Adrenal gland (tissue), 12 donors: ENCODE data around the gene LARP4B. TPM values are rescaled to one million over a fixed set of nuclear protein-coding genes. Genes with fewer than 3 reads are reported as not detected.

Experiments used
- DNase-seq, 7 donors: peaks; one replicate each; pipeline ENCODE4 v3.0.0-alpha.2; 2019 to 2020
- H3K27ac ChIP-seq, 5 donors: fragments of 200-600 bp; sonication (generic) in 4 of 5; 1 replicate in 3 of 5; 2 replicates in 2 of 5; pipeline versions ENCODE4 v1.5.1 to v1.8.0; 2016 to 2020; ENCODE audit warnings: mild to moderate bottlenecking in 1 of 5
- H3K27me3 ChIP-seq: fragments of 200-600 bp; 2 replicates; pipeline ENCODE4 v1.8.0; 2021
- H3K36me3 ChIP-seq, 2 donors: fragments of 200-600 bp; replicated peaks in 1 of 2; 1 replicate in 1 of 2; 2 replicates in 1 of 2; pipeline versions ENCODE4 v1.5.1 to v1.8.0; 2018 to 2022
- H3K4me1 ChIP-seq, 2 donors: fragments of 200-600 bp; replicated peaks in 1 of 2; 1 replicate in 1 of 2; 2 replicates in 1 of 2; pipeline versions ENCODE4 v1.5.1 to v1.8.0; 2018 to 2021
- H3K4me3 ChIP-seq, 4 donors: fragments of 200-600 bp; sonication (generic) in 3 of 4; one replicate each; pipeline ENCODE4 v1.5.1; 2016 to 2018
- H3K9me3 ChIP-seq, 3 donors: fragments of 200-600 bp; sonication (generic) in 1 of 3; replicated peaks in 1 of 3; 1 replicate in 2 of 3; 2 replicates in 1 of 3; pipeline versions ENCODE4 v1.5.1 to v1.8.0; 2016 to 2021
- CTCF ChIP-seq, 6 experiments: fragments of 450-650 bp in 4 of 6; fragments of 200-600 bp in 2 of 6; sonication (generic) in 1 of 6; IDR thresholded peaks; 1 replicate in 5 of 6; 2 replicates in 1 of 6; pipeline versions ENCODE4 v1.5.1 to v1.8.0; 2016 to 2021; ENCODE audit warnings: antibody characterized with exemption in 6 of 6, mild to moderate bottlenecking in 2 of 6, moderate library complexity in 1 of 6
- POLR2A ChIP-seq, 2 donors: fragments of 450-650 bp; IDR thresholded peaks; one replicate each; pipeline ENCODE4 v1.6.1; 2017; ENCODE audit warnings: antibody characterized with exemption in 2 of 2, mild to moderate bottlenecking in 2 of 2, moderate library complexity in 1 of 2
- WGBS, 4 donors: extraction: QIAGEN DNeasy Blood & Tissue Kit in 2 of 4; methylation state at CpG; one replicate each; pipeline versions ENCODE4 v1.1.5 to v1.1.7; 2013 to 2017; 5-methylcytosine and 5-hydroxymethylcytosine counted together
- intact Hi-C, 2 donors: fragments of 100-400 bp; cut with DNase I; formaldehyde crosslinking; loops; one replicate each; pipeline versions ENCODE4 v1.14.1 to v1.15.0; 2022 to 2023
- polyA plus RNA-seq, 3 donors: library from polyadenylated mRNA; stranded (reverse); fragments of 200-250 nt in 2 of 3; fragments of 350-450 nt in 1 of 3; fragmentation: Illumina TruSeq in 1 of 3; extraction: RNeasy Lipid Tissue Mini Kit (QIAGEN cat#74804) in 1 of 3; gene quantifications; one replicate each; pipeline ENCODE4 v1.2.3, GENCODE V29; 2013 to 2014
- total RNA-seq, 9 donors: library from RNA; depleted of rRNA in 4 of 9; stranded (reverse); fragments of >200 nt in 4 of 9; fragments of 120-200 nt in 1 of 9; fragmentation: NEBNext Ultra II Directional in 1 of 9; extraction: Animal tissue kit (Norgen Biotek cat#: 25700) in 1 of 9; gene quantifications; one replicate each; pipeline versions ENCODE4 v1.1.0 to v1.2.4, GENCODE V29; 2013 to 2023
- donor health status: healthy with polysubstance abuse.
- donor health status: Bipolar disorder and iron deficiency.
- donor health status: DM: yes; HTN: yes; CAD: no.
- donor health status: DM: no; HTN: no; CAD: no.
- donor health status: DM: no; HTN: no; CAD: no.
- donor health status: DM: yes; HTN: yes; CAD: no.

Gene LARP4B
- total and polyA plus RNA-seq, 12 donors: 17.2 to 145 (median 66.8) TPM

- Histone ChIP-seq H3K9me3 (no peaks in the 10 kb centered on the region), H3K27me3 (no peaks in the 10 kb centered on the region), H3K27ac (no peak overlapping the region), H3K36me3 (no peaks in the 10 kb centered on the region), H3K4me3 (no peak overlapping the region), H3K4me1 (peaks cover 7 to 14% of the 10 kb centered on the region in 2 donors)
- intact Hi-C loops: loop anchor here (5.0 kb wide), 2 partner anchors 274 to 279 kb away; no protein-coding TSS in a partner anchor
- WGBS, 4 donors: 68 to 87% (median 78%) methylated on average over 3 to 15 of the region's 15 CpGs
- DNase-seq: peak in 3 of 7 donors; percentile 17 to 46 (median 20)
- TF ChIP-seq POLR2A (IDR thresholded peaks at IDR 0.05): no peak
- TF ChIP-seq CTCF (IDR thresholded peaks at IDR 0.05): no peak
These were observed 145.7 kb downstream of the LARP4B start for GRCh38 chr10:785861-786214.

- TF ChIP-seq CTCF (IDR thresholded peaks at IDR 0.05) (no peak), POLR2A (IDR thresholded peaks at IDR 0.05) (no peak)
- WGBS, 4 donors: 47 to 85% (median 62%) methylated on average over 9 to 32 of the region's 32 CpGs
- intact Hi-C loops: loop anchor here (5.0 kb wide), 2 partner anchors 273 to 278 kb away; no protein-coding TSS in a partner anchor
- H3K4me1 ChIP-seq: peaks cover 7 to 14% of the 10 kb centered on the region in 2 donors
- peak overlapping the region in 2 of 5 donors; percentile 23 to 41 for H3K27ac ChIP-seq
- peak overlapping the region in 1 of 4 donors; percentile 11 for H3K4me3 ChIP-seq
- no peaks in the 10 kb centered on the region for H3K36me3 ChIP-seq
- DNase-seq: peak in 2 of 7 donors; percentile 14 to 19
- no peaks in the 10 kb centered on the region for H3K27me3 ChIP-seq
- no peaks in the 10 kb centered on the region for H3K9me3 ChIP-seq
These were observed 146.2 kb downstream of the LARP4B start for GRCh38 chr10:785089-785860.

GRCh38 chr10:784403-785088, 147.0 kb downstream of the LARP4B start:
- TF ChIP-seq POLR2A (IDR thresholded peaks at IDR 0.05) (no peak), CTCF (IDR thresholded peaks at IDR 0.05) (peak in 2 of 6 experiments; percentile 8 to 28)
- Histone ChIP-seq H3K4me3 (peak overlapping the region in 1 of 4 donors; percentile 11), H3K27me3 (no peaks in the 10 kb centered on the region), H3K4me1 (peaks cover 7 to 11% of the 10 kb centered on the region in 2 donors), H3K36me3 (no peaks in the 10 kb centered on the region), H3K9me3 (no peaks in the 10 kb centered on the region), H3K27ac (peak overlapping the region in 2 of 5 donors; percentile 23 to 41)
- 1 to 4% (median 3%) methylated on average over 27 to 49 of the region's 51 CpGs; no CpG with 5 or more reads in 1 of the 4 donors for WGBS, 4 donors
- DNase-seq: peak; percentile 79 to 90 (median 88)
- intact Hi-C loops: loop anchor here (5.0 kb wide), 2 partner anchors 272 to 277 kb away; no protein-coding TSS in a partner anchor
